Cardiac muscle cell (in vitro differentiated cells and primary cell): Measurements from ENCODE around the gene CD163L1. TPM values are rescaled to one million over a fixed set of nuclear protein-coding genes. Genes with fewer than 3 reads are reported as not detected.

Experiments
- DNase-seq, 2 donors: peaks; one replicate each; pipeline versions ENCODE4 v3.0.0 to v3.0.0-alpha.2; 2010 to 2017; ENCODE audit warnings: low read depth in 1 of 2, low spot score in 1 of 2
- H3K27ac ChIP-seq: fragments of 200-600 bp; sonication (generic); 2 replicates; pipeline ENCODE4 v1.5.1; 2016
- H3K27me3 ChIP-seq: fragments of 200-600 bp; sonication (generic); 2 replicates; pipeline ENCODE4 v1.6.0; 2016; ENCODE audit warnings: control low read depth
- H3K36me3 ChIP-seq: fragments of 200-600 bp; sonication (generic); 2 replicates; pipeline ENCODE4 v1.5.1; 2016; ENCODE audit warnings: control low read depth
- H3K4me1 ChIP-seq: fragments of 200-600 bp; sonication (generic); 2 replicates; pipeline ENCODE4 v1.8.1; 2017; ENCODE audit warnings: low read depth, mild to moderate bottlenecking, mixed run types
- H3K4me3 ChIP-seq: fragments of 200-600 bp; sonication (generic); 2 replicates; pipeline ENCODE4 v1.5.1; 2016; ENCODE audit warnings: mild to moderate bottlenecking
- H3K9me3 ChIP-seq: fragments of 200-600 bp; sonication (generic); 2 replicates; pipeline ENCODE4 v1.5.1; 2017; ENCODE audit warnings: low read depth, mild to moderate bottlenecking, control low read depth
- polyA plus RNA-seq: library from polyadenylated mRNA; unstranded; fragments of >200 nt; fragmentation: Nextera tagmentation; extraction: Ambion mirVana; gene quantifications from 2 replicates; pipeline ENCODE4 v1.2.1, GENCODE V29; 2016
- total RNA-seq: library from RNA; depleted of rRNA; stranded (reverse); fragments of >200 nt; gene quantifications from 2 replicates; pipeline ENCODE4 v1.2.3, GENCODE V29; 2016
- TF ChIP-seq, protein P1 (sequence below): IDR thresholded peaks from 2 replicates; pipeline ENCODE4 v1.5.1; 2012; ENCODE audit warnings: low read depth, mild to moderate bottlenecking, low read length

CD163L1 gene
- total and polyA plus RNA-seq, 2 experiments from 2014 or later = 0.18 TPM; not detected in 1

- DNase-seq = peak in 1 of 2 donors; percentile 10
- Histone ChIP-seq H3K36me3 (no peaks in the 10 kb centered on the region), H3K4me3 (no peak overlapping the region), H3K9me3 (no peaks in the 10 kb centered on the region), H3K4me1 (no peaks in the 10 kb centered on the region), H3K27ac (no peak overlapping the region), H3K27me3 (no peaks in the 10 kb centered on the region)
- TF ChIP-seq, protein P1, sequence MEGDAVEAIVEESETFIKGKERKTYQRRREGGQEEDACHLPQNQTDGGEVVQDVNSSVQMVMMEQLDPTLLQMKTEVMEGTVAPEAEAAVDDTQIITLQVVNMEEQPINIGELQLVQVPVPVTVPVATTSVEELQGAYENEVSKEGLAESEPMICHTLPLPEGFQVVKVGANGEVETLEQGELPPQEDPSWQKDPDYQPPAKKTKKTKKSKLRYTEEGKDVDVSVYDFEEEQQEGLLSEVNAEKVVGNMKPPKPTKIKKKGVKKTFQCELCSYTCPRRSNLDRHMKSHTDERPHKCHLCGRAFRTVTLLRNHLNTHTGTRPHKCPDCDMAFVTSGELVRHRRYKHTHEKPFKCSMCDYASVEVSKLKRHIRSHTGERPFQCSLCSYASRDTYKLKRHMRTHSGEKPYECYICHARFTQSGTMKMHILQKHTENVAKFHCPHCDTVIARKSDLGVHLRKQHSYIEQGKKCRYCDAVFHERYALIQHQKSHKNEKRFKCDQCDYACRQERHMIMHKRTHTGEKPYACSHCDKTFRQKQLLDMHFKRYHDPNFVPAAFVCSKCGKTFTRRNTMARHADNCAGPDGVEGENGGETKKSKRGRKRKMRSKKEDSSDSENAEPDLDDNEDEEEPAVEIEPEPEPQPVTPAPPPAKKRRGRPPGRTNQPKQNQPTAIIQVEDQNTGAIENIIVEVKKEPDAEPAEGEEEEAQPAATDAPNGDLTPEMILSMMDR = no peak
Measured at GRCh38 chr12:7376196-7376595, 67.8 kb downstream of the CD163L1 start.

DNA sequence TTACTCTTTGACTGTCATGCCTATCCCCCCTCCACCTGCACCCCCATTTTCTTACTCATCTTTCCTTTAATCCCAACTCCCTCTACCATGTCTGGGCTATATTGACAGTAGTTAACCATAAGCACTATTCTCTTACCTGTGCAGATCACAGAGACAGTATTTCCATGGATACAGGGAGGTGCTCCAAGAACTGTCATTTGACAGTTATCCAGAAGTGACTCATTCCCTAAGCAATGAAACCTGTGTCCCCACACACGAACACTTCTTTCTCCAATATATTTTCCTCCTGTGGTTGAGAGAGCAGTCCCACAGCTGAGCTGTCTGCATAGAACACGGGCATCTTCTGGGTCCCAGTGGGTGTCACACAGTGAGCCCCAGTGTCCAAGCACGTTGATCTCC is 68.8 kb downstream of the CD163L1 start:
- Histone ChIP-seq H3K4me3 (no peak overlapping the region), H3K9me3 (no peaks in the 10 kb centered on the region), H3K4me1 (no peaks in the 10 kb centered on the region), H3K36me3 (no peaks in the 10 kb centered on the region), H3K27ac (no peak overlapping the region), H3K27me3 (no peaks in the 10 kb centered on the region)
- TF ChIP-seq, protein P1 = no peak
- no peak for DNase-seq

- H3K27me3 ChIP-seq = no peaks in the 10 kb centered on the region
- peak; percentile 4 to 44 for DNase-seq
- no peaks in the 10 kb centered on the region for H3K4me1 ChIP-seq
- H3K4me3 ChIP-seq = no peak overlapping the region
- TF ChIP-seq, protein P1 = peak; percentile 18
- no peaks in the 10 kb centered on the region for H3K9me3 ChIP-seq
- no peaks in the 10 kb centered on the region for H3K36me3 ChIP-seq
- H3K27ac ChIP-seq = no peak overlapping the region
Measured at GRCh38 chr12:7374423-7375144, 69.4 kb downstream of the CD163L1 start.

- no peaks in the 10 kb centered on the region for H3K36me3 ChIP-seq
- TF ChIP-seq, protein P1 = no peak
- no peaks in the 10 kb centered on the region for H3K9me3 ChIP-seq
Measured at GRCh38 chr12:7373226-7373625, 70.7 kb downstream of the CD163L1 start.

GRCh38 chr12:7369274-7369729 is 74.7 kb downstream of the CD163L1 start:
- Histone ChIP-seq H3K4me3 (no peak overlapping the region), H3K9me3 (no peaks in the 10 kb centered on the region), H3K36me3 (no peaks in the 10 kb centered on the region), H3K4me1 (no peaks in the 10 kb centered on the region), H3K27me3 (no peaks in the 10 kb centered on the region), H3K27ac (no peak overlapping the region)
- TF ChIP-seq, protein P1 = no peak
- DNase-seq = peak in 1 of 2 donors; percentile 19

More at GRCh38 chr12:7373226-7373625, 70.7 kb downstream of the CD163L1 start:
- Histone ChIP-seq H3K4me1 (no peaks in the 10 kb centered on the region), H3K27me3 (no peaks in the 10 kb centered on the region), H3K27ac (no peak overlapping the region), H3K4me3 (no peak overlapping the region)
- DNase-seq = peak in 1 of 2 donors; percentile 3
